ENCODE measurements around the gene IL23A. TPM values are rescaled to one million over a fixed set of nuclear protein-coding genes. Genes with fewer than 3 reads are reported as not detected.
A peak's percentile ranks its signal among the peaks of the same experiment; 100 is the strongest.

The IL23A gene, protein sequence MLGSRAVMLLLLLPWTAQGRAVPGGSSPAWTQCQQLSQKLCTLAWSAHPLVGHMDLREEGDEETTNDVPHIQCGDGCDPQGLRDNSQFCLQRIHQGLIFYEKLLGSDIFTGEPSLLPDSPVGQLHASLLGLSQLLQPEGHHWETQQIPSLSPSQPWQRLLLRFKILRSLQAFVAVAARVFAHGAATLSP
- not detected in 3 replicates for total RNA-seq
- long read RNA-seq: 0 reads

DNA sequence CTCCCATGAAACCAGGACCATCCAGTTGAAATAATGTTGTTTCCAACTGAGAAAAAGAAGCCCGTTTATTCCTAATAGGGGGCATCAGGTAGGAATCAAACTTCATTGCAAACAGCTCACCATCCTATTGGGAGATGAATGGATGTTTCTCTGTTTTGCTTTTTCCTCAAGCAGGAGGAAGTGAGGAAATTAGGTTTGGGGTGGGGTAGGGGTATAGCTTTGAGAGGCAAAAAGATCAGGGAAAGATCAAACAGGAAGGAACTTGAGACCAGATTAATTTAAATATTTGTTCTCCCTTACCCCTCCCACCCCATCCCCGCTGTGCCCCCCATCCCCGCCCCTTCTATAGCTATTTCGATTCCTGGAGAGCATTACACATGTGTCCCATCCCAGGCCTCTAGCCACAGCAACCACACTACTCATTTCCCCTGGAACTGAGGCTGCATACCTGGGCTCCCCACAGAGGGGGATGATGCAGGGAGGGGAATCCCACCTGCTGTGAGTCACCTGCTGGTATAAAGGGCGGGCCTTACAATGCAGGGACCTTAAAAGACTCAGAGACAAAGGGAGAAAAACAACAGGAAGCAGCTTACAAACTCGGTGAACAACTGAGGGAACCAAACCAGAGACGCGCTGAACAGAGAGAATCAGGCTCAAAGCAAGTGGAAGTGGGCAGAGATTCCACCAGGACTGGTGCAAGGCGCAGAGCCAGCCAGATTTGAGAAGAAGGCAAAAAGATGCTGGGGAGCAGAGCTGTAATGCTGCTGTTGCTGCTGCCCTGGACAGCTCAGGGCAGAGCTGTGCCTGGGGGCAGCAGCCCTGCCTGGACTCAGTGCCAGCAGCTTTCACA is at the start of gene IL23A:
Gene IL23A, plus strand, starts transcription at position 577 of the 850 bp plus-strand sequence. Its CDS starts 161 bp downstream, at position 738.
- TF ChIP-seq, protein P1, sequence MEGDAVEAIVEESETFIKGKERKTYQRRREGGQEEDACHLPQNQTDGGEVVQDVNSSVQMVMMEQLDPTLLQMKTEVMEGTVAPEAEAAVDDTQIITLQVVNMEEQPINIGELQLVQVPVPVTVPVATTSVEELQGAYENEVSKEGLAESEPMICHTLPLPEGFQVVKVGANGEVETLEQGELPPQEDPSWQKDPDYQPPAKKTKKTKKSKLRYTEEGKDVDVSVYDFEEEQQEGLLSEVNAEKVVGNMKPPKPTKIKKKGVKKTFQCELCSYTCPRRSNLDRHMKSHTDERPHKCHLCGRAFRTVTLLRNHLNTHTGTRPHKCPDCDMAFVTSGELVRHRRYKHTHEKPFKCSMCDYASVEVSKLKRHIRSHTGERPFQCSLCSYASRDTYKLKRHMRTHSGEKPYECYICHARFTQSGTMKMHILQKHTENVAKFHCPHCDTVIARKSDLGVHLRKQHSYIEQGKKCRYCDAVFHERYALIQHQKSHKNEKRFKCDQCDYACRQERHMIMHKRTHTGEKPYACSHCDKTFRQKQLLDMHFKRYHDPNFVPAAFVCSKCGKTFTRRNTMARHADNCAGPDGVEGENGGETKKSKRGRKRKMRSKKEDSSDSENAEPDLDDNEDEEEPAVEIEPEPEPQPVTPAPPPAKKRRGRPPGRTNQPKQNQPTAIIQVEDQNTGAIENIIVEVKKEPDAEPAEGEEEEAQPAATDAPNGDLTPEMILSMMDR (IDR thresholded peaks at IDR 0.05): no peak
- no peak for DNase-seq (ENCODE audit: low spot score)
- Mint-ChIP-seq H3K36me3 (ENCODE audit: low read depth) (peaks cover 15% of the 10 kb centered on the region), H3K27me3 (ENCODE audit: low read depth) (no peaks in the 10 kb centered on the region), H3K27ac (ENCODE audit: unreplicated experiment) (peak within 1 kb of the TSS; percentile 42), H3K4me3 (ENCODE audit: unreplicated experiment) (no peak within 1 kb of the TSS), H3K4me1 (ENCODE audit: low read depth) (peaks cover 11% of the 10 kb centered on the region), H3K9me3 (ENCODE audit: low read depth) (no peaks in the 10 kb centered on the region)

DNA sequence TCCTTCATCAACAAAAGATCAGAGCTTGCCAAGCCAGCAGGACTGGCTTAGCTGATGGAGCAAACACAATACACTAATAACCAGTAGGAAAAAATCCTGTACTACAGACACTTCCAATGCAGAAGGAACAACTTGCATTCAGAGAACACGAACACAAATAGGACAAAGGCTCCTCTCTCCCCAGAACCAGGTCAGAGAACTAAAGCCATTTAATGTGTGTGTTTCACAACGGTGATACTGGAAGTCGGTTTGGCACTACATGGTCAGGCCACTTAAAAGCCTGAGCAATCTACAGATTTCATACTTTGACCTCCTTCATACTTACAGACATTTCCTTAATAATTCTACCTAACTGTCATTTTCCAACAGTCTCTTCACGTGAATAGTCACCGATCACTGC is 44.9 kb upstream of the IL23A start:
- Mint-ChIP-seq H3K27me3 (ENCODE audit: low read depth) (no peaks in the 10 kb centered on the region), H3K4me1 (ENCODE audit: low read depth) (peaks cover 23% of the 10 kb centered on the region), H3K36me3 (ENCODE audit: low read depth) (peaks cover 3% of the 10 kb centered on the region), H3K9me3 (ENCODE audit: low read depth) (no peaks in the 10 kb centered on the region), H3K27ac (ENCODE audit: unreplicated experiment) (no peak overlapping the region), H3K4me3 (ENCODE audit: unreplicated experiment) (no peak overlapping the region)
- TF ChIP-seq, protein P1 (IDR thresholded peaks at IDR 0.05): no peak
- DNase-seq (ENCODE audit: low spot score): no peak

DNA sequence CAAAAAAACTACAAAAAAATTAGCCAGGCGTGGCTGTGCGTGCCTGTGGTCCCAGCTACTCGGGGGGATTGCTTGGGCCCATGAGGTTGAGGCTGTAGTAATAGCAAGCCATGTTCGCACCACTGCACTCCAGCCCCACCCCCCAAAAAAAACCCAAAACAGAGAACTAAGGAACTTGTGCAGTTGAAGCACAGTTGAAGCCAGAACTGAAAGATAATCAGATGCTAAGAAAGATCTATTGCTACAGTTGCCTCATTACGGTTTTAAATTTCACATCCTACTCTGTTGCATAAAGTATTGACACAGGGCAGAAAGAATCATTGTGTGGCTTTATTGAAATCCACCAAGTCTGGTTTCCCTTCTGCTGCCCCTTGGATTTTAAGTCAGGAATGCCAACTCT is 42.4 kb upstream of the IL23A start:
- peaks cover 1% of the 10 kb centered on the region for H3K36me3 Mint-ChIP-seq (ENCODE audit: low read depth)
- no peak for DNase-seq (ENCODE audit: low spot score)
- H3K27me3 Mint-ChIP-seq (ENCODE audit: low read depth): no peaks in the 10 kb centered on the region
- H3K9me3 Mint-ChIP-seq (ENCODE audit: low read depth): no peaks in the 10 kb centered on the region
- TF ChIP-seq, protein P1 (IDR thresholded peaks at IDR 0.05): no peak
- peaks cover 42% of the 10 kb centered on the region for H3K4me1 Mint-ChIP-seq (ENCODE audit: low read depth)
- H3K27ac Mint-ChIP-seq (ENCODE audit: unreplicated experiment): peak overlapping the region; percentile 51
- H3K4me3 Mint-ChIP-seq (ENCODE audit: unreplicated experiment): no peak overlapping the region

DNA sequence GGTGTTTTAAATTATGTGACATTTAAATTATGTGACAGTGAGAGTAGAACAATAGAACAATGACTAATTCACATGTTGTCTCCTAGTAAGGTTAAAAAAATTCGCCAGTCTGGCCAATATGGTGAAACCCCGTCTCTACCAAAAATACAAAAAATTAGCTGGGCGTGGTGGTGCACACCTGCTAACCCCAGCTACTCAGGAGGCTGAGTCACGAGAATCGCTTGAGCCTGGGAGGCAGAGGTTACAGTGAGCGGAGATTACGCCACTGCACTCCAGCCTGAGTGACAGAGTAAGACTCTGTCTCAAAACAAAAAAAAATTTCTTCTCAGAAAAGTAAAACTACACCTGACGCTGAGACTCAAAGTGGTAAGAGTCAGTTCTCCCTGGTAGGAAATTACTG is 41.3 kb upstream of the IL23A start:
- no peak overlapping the region for H3K4me3 Mint-ChIP-seq (ENCODE audit: unreplicated experiment)
- TF ChIP-seq, protein P1 (IDR thresholded peaks at IDR 0.05): no peak
- no peaks in the 10 kb centered on the region for H3K9me3 Mint-ChIP-seq (ENCODE audit: low read depth)
- H3K36me3 Mint-ChIP-seq (ENCODE audit: low read depth): peaks cover 1% of the 10 kb centered on the region
- peaks cover 44% of the 10 kb centered on the region for H3K4me1 Mint-ChIP-seq (ENCODE audit: low read depth)
- H3K27me3 Mint-ChIP-seq (ENCODE audit: low read depth): no peaks in the 10 kb centered on the region
- peak overlapping the region; percentile 51 for H3K27ac Mint-ChIP-seq (ENCODE audit: unreplicated experiment)
- no peak for DNase-seq (ENCODE audit: low spot score)

DNA sequence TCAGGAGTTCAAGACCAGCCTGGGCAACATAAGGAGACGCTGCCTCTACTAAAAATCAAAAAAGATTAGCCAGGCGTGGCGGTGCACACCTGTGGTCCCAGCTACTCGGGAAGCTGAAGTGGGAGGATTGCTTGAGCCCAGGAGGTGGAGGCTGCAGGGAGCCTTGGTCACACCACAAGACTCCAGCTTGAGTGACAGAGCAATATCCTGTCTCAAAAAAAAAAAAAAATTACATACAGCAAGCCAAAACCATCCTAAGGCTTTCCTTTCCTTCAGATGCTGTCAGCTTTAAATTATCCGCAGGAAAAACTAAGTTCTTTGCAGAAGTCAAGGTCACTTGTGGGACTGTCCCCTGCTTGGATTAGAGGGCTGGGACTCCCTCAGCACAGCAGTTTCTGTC is 39.9 kb upstream of the IL23A start:
- DNase-seq (ENCODE audit: low spot score): no peak
- H3K4me3 Mint-ChIP-seq (ENCODE audit: unreplicated experiment): peak overlapping the region; percentile 94
- H3K36me3 Mint-ChIP-seq (ENCODE audit: low read depth): no peaks in the 10 kb centered on the region
- peak overlapping the region; percentile 42 for H3K27ac Mint-ChIP-seq (ENCODE audit: unreplicated experiment)
- H3K4me1 Mint-ChIP-seq (ENCODE audit: low read depth): peaks cover 44% of the 10 kb centered on the region
- no peaks in the 10 kb centered on the region for H3K9me3 Mint-ChIP-seq (ENCODE audit: low read depth)
- TF ChIP-seq, protein P1 (IDR thresholded peaks at IDR 0.05): no peak
- no peaks in the 10 kb centered on the region for H3K27me3 Mint-ChIP-seq (ENCODE audit: low read depth)

Measured in chondrocyte (in vitro differentiated cells).